ENCODE measurements around the gene CEP152.

Gene CEP152

DNA sequence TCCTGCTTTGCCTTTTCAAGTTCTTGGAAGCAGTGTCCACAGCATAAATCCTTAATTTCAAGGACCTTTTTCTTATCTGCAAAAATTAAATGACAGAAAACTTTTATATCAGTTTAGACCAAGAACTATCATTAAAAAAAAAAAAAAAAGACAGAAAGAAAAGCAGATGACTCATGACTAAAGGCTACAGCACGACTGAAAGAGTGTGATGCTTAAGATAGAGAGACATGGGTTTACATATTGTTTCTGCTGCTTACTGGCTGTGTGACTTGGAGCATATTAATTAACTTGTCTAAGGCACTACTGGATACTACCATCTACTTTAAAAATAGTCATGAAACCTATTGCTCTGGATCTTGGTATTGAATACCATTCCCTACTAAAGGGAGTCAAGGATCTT is 62.3 kb downstream of the CEP152 start:
- ChIA-PET CTCF (no interaction called here), POLR2A (no interaction called here)
- Histone ChIP-seq H3K36me3 (ENCODE audit: control insufficient read depth in 2 of 2, insufficient read depth in 1 of 2, low read length in 2 of 2) (peaks cover 0 to 42% of the 10 kb centered on the region in 2 experiments; a peak in 2 of 3 replicates), H3K4me1 (ENCODE audit: control insufficient read depth, insufficient read depth, low read length) (no peaks in the 10 kb centered on the region), H3K9me3 (ENCODE audit: control insufficient read depth, insufficient read depth, low read depth, low read length) (no peaks in the 10 kb centered on the region), H3K27ac (ENCODE audit: extremely low read depth, low read depth, low read length) (no peak overlapping the region), H3K4me3 (ENCODE audit: low read depth, low read length) (no peak overlapping the region)
- TF ChIP-seq RBAK (tag by site-specific recombination; IDR thresholded peaks at IDR 0.05) = no peak
- TF ChIP-seq TRIM28 (IDR thresholded peaks at IDR 0.05; ENCODE audit: borderline replicate concordance, low read length) = no peak
- no peak for TF ChIP-seq ZNF660 (tag by site-specific recombination; IDR thresholded peaks at IDR 0.05)
- TF ChIP-seq, protein P1, sequence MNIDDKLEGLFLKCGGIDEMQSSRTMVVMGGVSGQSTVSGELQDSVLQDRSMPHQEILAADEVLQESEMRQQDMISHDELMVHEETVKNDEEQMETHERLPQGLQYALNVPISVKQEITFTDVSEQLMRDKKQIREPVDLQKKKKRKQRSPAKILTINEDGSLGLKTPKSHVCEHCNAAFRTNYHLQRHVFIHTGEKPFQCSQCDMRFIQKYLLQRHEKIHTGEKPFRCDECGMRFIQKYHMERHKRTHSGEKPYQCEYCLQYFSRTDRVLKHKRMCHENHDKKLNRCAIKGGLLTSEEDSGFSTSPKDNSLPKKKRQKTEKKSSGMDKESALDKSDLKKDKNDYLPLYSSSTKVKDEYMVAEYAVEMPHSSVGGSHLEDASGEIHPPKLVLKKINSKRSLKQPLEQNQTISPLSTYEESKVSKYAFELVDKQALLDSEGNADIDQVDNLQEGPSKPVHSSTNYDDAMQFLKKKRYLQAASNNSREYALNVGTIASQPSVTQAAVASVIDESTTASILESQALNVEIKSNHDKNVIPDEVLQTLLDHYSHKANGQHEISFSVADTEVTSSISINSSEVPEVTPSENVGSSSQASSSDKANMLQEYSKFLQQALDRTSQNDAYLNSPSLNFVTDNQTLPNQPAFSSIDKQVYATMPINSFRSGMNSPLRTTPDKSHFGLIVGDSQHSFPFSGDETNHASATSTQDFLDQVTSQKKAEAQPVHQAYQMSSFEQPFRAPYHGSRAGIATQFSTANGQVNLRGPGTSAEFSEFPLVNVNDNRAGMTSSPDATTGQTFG (tag by site-specific recombination; IDR thresholded peaks at IDR 0.05; ENCODE audit: borderline replicate concordance) = no peak
- no peak for TF ChIP-seq OVOL3 (tag by site-specific recombination; IDR thresholded peaks at IDR 0.05)
- TF ChIP-seq ZNF654 (tag by site-specific recombination; IDR thresholded peaks at IDR 0.05; ENCODE audit: low read depth) = no peak
- no peak for TF ChIP-seq ZIC2 (tag by site-specific recombination; IDR thresholded peaks at IDR 0.05)
- TF ChIP-seq ZNF335 (tag by site-specific recombination; conservative IDR thresholded peaks at IDR 0.05) = no peak
- TF ChIP-seq, protein P2, sequence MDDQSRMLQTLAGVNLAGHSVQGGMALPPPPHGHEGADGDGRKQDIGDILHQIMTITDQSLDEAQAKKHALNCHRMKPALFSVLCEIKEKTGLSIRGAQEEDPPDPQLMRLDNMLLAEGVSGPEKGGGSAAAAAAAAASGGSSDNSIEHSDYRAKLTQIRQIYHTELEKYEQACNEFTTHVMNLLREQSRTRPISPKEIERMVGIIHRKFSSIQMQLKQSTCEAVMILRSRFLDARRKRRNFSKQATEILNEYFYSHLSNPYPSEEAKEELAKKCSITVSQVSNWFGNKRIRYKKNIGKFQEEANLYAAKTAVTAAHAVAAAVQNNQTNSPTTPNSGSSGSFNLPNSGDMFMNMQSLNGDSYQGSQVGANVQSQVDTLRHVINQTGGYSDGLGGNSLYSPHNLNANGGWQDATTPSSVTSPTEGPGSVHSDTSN (CRISPR knock-in tag; IDR thresholded peaks at IDR 0.05) = no peak
- TF ChIP-seq, protein P3, sequence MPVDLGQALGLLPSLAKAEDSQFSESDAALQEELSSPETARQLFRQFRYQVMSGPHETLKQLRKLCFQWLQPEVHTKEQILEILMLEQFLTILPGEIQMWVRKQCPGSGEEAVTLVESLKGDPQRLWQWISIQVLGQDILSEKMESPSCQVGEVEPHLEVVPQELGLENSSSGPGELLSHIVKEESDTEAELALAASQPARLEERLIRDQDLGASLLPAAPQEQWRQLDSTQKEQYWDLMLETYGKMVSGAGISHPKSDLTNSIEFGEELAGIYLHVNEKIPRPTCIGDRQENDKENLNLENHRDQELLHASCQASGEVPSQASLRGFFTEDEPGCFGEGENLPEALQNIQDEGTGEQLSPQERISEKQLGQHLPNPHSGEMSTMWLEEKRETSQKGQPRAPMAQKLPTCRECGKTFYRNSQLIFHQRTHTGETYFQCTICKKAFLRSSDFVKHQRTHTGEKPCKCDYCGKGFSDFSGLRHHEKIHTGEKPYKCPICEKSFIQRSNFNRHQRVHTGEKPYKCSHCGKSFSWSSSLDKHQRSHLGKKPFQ (tag by site-specific recombination; IDR thresholded peaks at IDR 0.05) = no peak
- TF ChIP-seq ZNF776 (tag by site-specific recombination; IDR thresholded peaks at IDR 0.05; ENCODE audit: borderline replicate concordance) = no peak
- TF ChIP-seq, protein P4, sequence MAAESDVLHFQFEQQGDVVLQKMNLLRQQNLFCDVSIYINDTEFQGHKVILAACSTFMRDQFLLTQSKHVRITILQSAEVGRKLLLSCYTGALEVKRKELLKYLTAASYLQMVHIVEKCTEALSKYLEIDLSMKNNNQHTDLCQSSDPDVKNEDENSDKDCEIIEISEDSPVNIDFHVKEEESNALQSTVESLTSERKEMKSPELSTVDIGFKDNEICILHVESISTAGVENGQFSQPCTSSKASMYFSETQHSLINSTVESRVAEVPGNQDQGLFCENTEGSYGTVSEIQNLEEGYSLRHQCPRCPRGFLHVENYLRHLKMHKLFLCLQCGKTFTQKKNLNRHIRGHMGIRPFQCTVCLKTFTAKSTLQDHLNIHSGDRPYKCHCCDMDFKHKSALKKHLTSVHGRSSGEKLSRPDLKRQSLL (tag by site-specific recombination; IDR thresholded peaks at IDR 0.05) = no peak
- TF ChIP-seq, protein P5, sequence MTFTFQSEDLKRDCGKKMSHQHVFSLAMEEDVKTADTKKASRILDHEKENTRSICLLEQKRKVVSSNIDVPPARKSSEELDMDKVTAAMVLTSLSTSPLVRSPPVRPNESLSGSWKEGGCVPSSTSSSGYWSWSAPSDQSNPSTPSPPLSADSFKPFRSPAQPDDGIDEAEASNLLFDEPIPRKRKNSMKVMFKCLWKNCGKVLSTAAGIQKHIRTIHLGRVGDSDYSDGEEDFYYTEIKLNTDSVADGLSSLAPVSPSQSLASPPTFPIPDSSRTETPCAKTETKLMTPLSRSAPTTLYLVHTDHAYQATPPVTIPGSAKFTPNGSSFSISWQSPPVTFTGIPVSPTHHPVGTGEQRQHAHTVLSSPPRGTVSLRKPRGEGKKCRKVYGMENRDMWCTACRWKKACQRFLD (tag by site-specific recombination; IDR thresholded peaks at IDR 0.05) = no peak
- TF ChIP-seq ZNF585B (tag by site-specific recombination; IDR thresholded peaks at IDR 0.05) = no peak
- no peak for TF ChIP-seq ZNF133 (tag by site-specific recombination; IDR thresholded peaks at IDR 0.05)
- TF ChIP-seq, protein P6, sequence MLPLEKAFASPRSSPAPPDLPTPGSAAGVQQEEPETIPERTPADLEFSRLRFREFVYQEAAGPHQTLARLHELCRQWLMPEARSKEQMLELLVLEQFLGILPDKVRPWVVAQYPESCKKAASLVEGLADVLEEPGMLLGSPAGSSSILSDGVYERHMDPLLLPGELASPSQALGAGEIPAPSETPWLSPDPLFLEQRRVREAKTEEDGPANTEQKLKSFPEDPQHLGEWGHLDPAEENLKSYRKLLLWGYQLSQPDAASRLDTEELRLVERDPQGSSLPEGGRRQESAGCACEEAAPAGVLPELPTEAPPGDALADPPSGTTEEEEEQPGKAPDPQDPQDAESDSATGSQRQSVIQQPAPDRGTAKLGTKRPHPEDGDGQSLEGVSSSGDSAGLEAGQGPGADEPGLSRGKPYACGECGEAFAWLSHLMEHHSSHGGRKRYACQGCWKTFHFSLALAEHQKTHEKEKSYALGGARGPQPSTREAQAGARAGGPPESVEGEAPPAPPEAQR (tag by site-specific recombination; IDR thresholded peaks at IDR 0.05) = no peak

DNA sequence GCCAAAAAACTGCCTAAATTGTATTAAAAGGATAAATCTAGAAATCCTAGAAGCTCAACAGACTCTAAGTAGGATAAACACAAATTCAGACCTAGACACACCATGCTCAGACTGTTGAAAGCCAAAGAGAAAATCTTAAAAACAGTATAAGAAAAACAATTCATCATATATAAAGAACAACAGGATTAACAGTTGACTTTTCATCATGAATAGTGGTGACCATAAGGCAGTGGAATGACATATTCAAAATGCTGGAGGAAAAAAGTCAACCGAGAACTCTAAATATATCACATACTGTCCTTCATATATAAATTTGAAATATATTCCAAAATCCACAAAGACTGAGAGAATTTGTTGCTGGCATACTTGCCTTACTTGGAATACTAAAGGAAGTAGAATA is 77.3 kb downstream of the CEP152 start:
- no peaks in the 10 kb centered on the region for H3K9me3 ChIP-seq (ENCODE audit: control insufficient read depth, insufficient read depth, low read depth, low read length)
- H3K4me3 ChIP-seq (ENCODE audit: low read depth, low read length) = no peak overlapping the region
- POLR2A ChIA-PET = no interaction called here
- no peak overlapping the region for H3K27ac ChIP-seq (ENCODE audit: extremely low read depth, low read depth, low read length)
- no peak for TF ChIP-seq ZBTB48 (tag by site-specific recombination; IDR thresholded peaks at IDR 0.05)
- TF ChIP-seq ZNF302 (tag by site-specific recombination; IDR thresholded peaks at IDR 0.05; ENCODE audit: low read depth) = no peak
- TF ChIP-seq OVOL3 (tag by site-specific recombination; IDR thresholded peaks at IDR 0.05) = no peak
- TF ChIP-seq ZNF76 (tag by site-specific recombination; IDR thresholded peaks at IDR 0.05; ENCODE audit: borderline replicate concordance, low read depth) = no peak
- TF ChIP-seq ZNF211 (tag by site-specific recombination; IDR thresholded peaks at IDR 0.05; ENCODE audit: low read depth) = no peak
- no peak for TF ChIP-seq ZNF324 (tag by site-specific recombination; IDR thresholded peaks at IDR 0.05)
- H3K36me3 ChIP-seq (ENCODE audit: control insufficient read depth in 2 of 2, insufficient read depth in 1 of 2, low read length in 2 of 2) = peaks cover 3 to 18% of the 10 kb centered on the region in 2 experiments; a peak in 2 of 3 replicates
- CTCF ChIA-PET = no interaction called here
- H3K4me1 ChIP-seq (ENCODE audit: control insufficient read depth, insufficient read depth, low read length) = no peaks in the 10 kb centered on the region

All from HEK293 (cell line).